Smooth muscle cell (in vitro differentiated cells): ENCODE results near the gene NTM. TPM values are rescaled to one million over a fixed set of nuclear protein-coding genes. Genes with fewer than 3 reads are reported as not detected.

Experiments used
- DNase-seq: peaks from one replicate; lab custom pipeline; 2025; ENCODE audit not compliant: unreplicated experiment; lab: John Stamatoyannopoulos, UW
- H2AFZ ChIP-seq: fragments of 200-600 bp; sonication (generic); 2 replicates; pipeline ENCODE4 v1.6.0; 2016; ENCODE audit warnings: antibody characterized with exemption, low read depth, mild to moderate bottlenecking
- H3F3A ChIP-seq: fragments of 200-600 bp; sonication (generic); 2 replicates; pipeline ENCODE4 v1.6.0; 2017; ENCODE audit warnings: antibody characterized with exemption, low read depth
- H3K27ac ChIP-seq: fragments of 200-600 bp; sonication (generic); 2 replicates; pipeline ENCODE4 v1.5.1; 2016; ENCODE audit warnings: low read depth, mild to moderate bottlenecking
- H3K27me3 ChIP-seq: fragments of 200-600 bp; sonication (generic); 2 replicates; pipeline ENCODE4 v1.6.1; 2016; ENCODE audit warnings: low read depth, mild to moderate bottlenecking
- H3K36me3 ChIP-seq: fragments of 200-600 bp; sonication (generic); 2 replicates; pipeline ENCODE4 v1.5.1; 2016; ENCODE audit warnings: low read depth
- H3K4me1 ChIP-seq: fragments of 200-600 bp; sonication (generic); 2 replicates; pipeline ENCODE4 v1.5.1; 2016; ENCODE audit warnings: low read depth
- H3K4me2 ChIP-seq: fragments of 200-600 bp; sonication (generic); 2 replicates; pipeline ENCODE4 v1.6.0; 2016; ENCODE audit warnings: mild to moderate bottlenecking
- H3K4me3 ChIP-seq: fragments of 200-600 bp; sonication (generic); 2 replicates; pipeline ENCODE4 v1.5.1; 2016; ENCODE audit warnings: mild to moderate bottlenecking
- H3K79me2 ChIP-seq: fragments of 200-600 bp; sonication (generic); 2 replicates; pipeline ENCODE4 v1.6.0; 2016; ENCODE audit warnings: low read depth, mild to moderate bottlenecking
- H3K9ac ChIP-seq: fragments of 200-600 bp; sonication (generic); 2 replicates; pipeline ENCODE4 v1.6.0; 2016; ENCODE audit warnings: low read depth
- H3K9me3 ChIP-seq: fragments of 200-600 bp; sonication (generic); replicated peaks from 2 replicates; pipeline ENCODE4 v1.5.1; 2016; ENCODE audit warnings: low read depth
- H4K20me1 ChIP-seq: fragments of 200-600 bp; sonication (generic); 2 replicates; pipeline ENCODE4 v1.6.0; 2016; ENCODE audit warnings: low read depth
- CTCF ChIP-seq: fragments of 200-600 bp; sonication (generic); IDR thresholded peaks from 2 replicates; pipeline ENCODE4 v1.5.1; 2017; ENCODE audit warnings: borderline replicate concordance, mild to moderate bottlenecking, antibody characterized with exemption; ENCODE audit not compliant: insufficient read depth, poor library complexity, severe bottlenecking
- WGBS: methylation state at CpG from one replicate; pipeline ENCODE4 v1.1.7; 2016; ENCODE audit warnings: low lambda C conversion rate; 5-methylcytosine and 5-hydroxymethylcytosine counted together
- polyA plus RNA-seq: library from polyadenylated mRNA; unstranded; fragments of >200 nt; fragmentation: Nextera tagmentation; extraction: Ambion mirVana; gene quantifications from 2 replicates; pipeline ENCODE4 v1.2.1, GENCODE V29; 2016
- total RNA-seq: library from RNA; depleted of rRNA; stranded (reverse); fragments of >200 nt; gene quantifications from 2 replicates; pipeline ENCODE4 v1.2.3, GENCODE V29; 2014

Gene NTM
- total and polyA plus RNA-seq, 2 experiments from 2014 or later = 68.9 to 123 TPM

GRCh38 chr11:131373756-131374155 lies 3.3 kb downstream of the NTM start:
- no peaks in the 10 kb centered on the region for H3K79me2 ChIP-seq
- H3K4me2 ChIP-seq = no peak overlapping the region
- WGBS = 92% methylated on average over 13 of the region's 13 CpGs
- H3K4me1 ChIP-seq = peaks cover 18% of the 10 kb centered on the region
- TF ChIP-seq CTCF = no peak
- no peak for DNase-seq
- no peaks in the 10 kb centered on the region for H3F3A ChIP-seq
- H3K36me3 ChIP-seq = no peaks in the 10 kb centered on the region
- no peaks in the 10 kb centered on the region for H4K20me1 ChIP-seq
- peaks cover 41% of the 10 kb centered on the region for H3K27me3 ChIP-seq
- H3K9me3 ChIP-seq = no peaks in the 10 kb centered on the region
- no peak overlapping the region for H3K27ac ChIP-seq
- H3K4me3 ChIP-seq = no peak overlapping the region
- no peak overlapping the region for H3K9ac ChIP-seq
- no peak overlapping the region for H2AFZ ChIP-seq

GRCh38 chr11:131375421-131375820 lies 5.0 kb downstream of the NTM start:
- no peaks in the 10 kb centered on the region for H4K20me1 ChIP-seq
- peaks cover 56% of the 10 kb centered on the region for H3K27me3 ChIP-seq
- H3F3A ChIP-seq = no peaks in the 10 kb centered on the region
- no peak overlapping the region for H3K4me2 ChIP-seq
- no peak overlapping the region for H3K27ac ChIP-seq
- peaks cover 18% of the 10 kb centered on the region for H3K4me1 ChIP-seq
- no peak for TF ChIP-seq CTCF
- H3K4me3 ChIP-seq = no peak overlapping the region
- no peaks in the 10 kb centered on the region for H3K36me3 ChIP-seq
- H2AFZ ChIP-seq = no peak overlapping the region
- H3K79me2 ChIP-seq = no peaks in the 10 kb centered on the region
- H3K9ac ChIP-seq = no peak overlapping the region
- WGBS = 71% methylated on average over 4 of the region's 4 CpGs
- no peaks in the 10 kb centered on the region for H3K9me3 ChIP-seq
- no peak for DNase-seq

GRCh38 chr11:131375915-131376314 lies 5.5 kb downstream of the NTM start:
- Histone ChIP-seq H2AFZ (no peak overlapping the region), H3K36me3 (no peaks in the 10 kb centered on the region), H3K4me1 (peaks cover 18% of the 10 kb centered on the region), H3K27ac (no peak overlapping the region), H3K4me3 (no peak overlapping the region), H3K27me3 (peaks cover 56% of the 10 kb centered on the region), H3K4me2 (no peak overlapping the region), H3K79me2 (no peaks in the 10 kb centered on the region), H3F3A (no peaks in the 10 kb centered on the region), H3K9me3 (no peaks in the 10 kb centered on the region), H3K9ac (no peak overlapping the region), H4K20me1 (no peaks in the 10 kb centered on the region)
- DNase-seq = no peak
- TF ChIP-seq CTCF = no peak
- 93% methylated on average over 3 of the region's 3 CpGs for WGBS

- H4K20me1 ChIP-seq = no peaks in the 10 kb centered on the region
- peaks cover 43% of the 10 kb centered on the region for H3K27me3 ChIP-seq
- WGBS = 96% methylated on average over 1 of the region's 1 CpG
- no peaks in the 10 kb centered on the region for H3F3A ChIP-seq
- no peaks in the 10 kb centered on the region for H3K79me2 ChIP-seq
- H3K27ac ChIP-seq = no peak overlapping the region
- no peaks in the 10 kb centered on the region for H3K9me3 ChIP-seq
- DNase-seq = no peak
- H3K4me3 ChIP-seq = no peak overlapping the region
- H2AFZ ChIP-seq = no peak overlapping the region
- H3K4me2 ChIP-seq = no peak overlapping the region
- no peak overlapping the region for H3K9ac ChIP-seq
- H3K36me3 ChIP-seq = no peaks in the 10 kb centered on the region
- TF ChIP-seq CTCF = no peak
- no peaks in the 10 kb centered on the region for H3K4me1 ChIP-seq
Observed at GRCh38 chr11:131378931-131379330, 8.5 kb downstream of the NTM start.
